HEK293 (cell line): Measurements from ENCODE around the gene FAM168A.

ENCODE experiments used
- CTCF ChIA-PET: fragments of 350-600 bp; formaldehyde crosslinking; extraction: SDS; loops from one replicate; lab custom pipeline; 2021; ENCODE audit warnings: antibody characterized with exemption; lab: Yijun Ruan, JAX
- POLR2A ChIA-PET: fragments of 300-600 bp; formaldehyde crosslinking; extraction: SDS; loops from one replicate; lab custom pipeline; 2020; ENCODE audit warnings: antibody characterized with exemption, inconsistent platforms; lab: Yijun Ruan, JAX
- H3K27ac ChIP-seq: fragments of 200-500 bp; sonication (Bioruptor generic); 2 replicates; pipeline ENCODE4 v1.5.1; 2014; ENCODE audit warnings: low read depth, low read length, control low read depth, inconsistent platforms; ENCODE audit errors: extremely low read depth
- H3K36me3 ChIP-seq, 2 experiments: fragments of 200-500 bp in 1 of 2; sonication (Bioruptor generic) in 1 of 2; 1 replicate in 1 of 2; 2 replicates in 1 of 2; pipeline ENCODE4 v1.5.1; 2014 to 2017; ENCODE audit warnings: inconsistent platforms in 2 of 2, low read length in 2 of 2; ENCODE audit not compliant: control insufficient read depth in 2 of 2, insufficient read depth in 1 of 2
- H3K4me1 ChIP-seq: fragments of 200-500 bp; sonication (Bioruptor generic); 2 replicates; pipeline ENCODE4 v1.5.1; 2014; ENCODE audit warnings: mild to moderate bottlenecking, low read length, inconsistent platforms; ENCODE audit not compliant: control insufficient read depth, insufficient read depth
- H3K4me3 ChIP-seq: 2 replicates; pipeline ENCODE4 v1.5.1; 2011; ENCODE audit warnings: low read depth, mild to moderate bottlenecking, control low read depth, low read length, moderate library complexity
- H3K9me3 ChIP-seq: fragments of 200-500 bp; sonication (Bioruptor generic); 2 replicates; pipeline ENCODE4 v1.5.1; 2014; ENCODE audit warnings: low read depth, low read length, inconsistent platforms; ENCODE audit not compliant: control insufficient read depth, insufficient read depth
- GFI1B ChIP-seq: fragments of 450-650 bp; formaldehyde crosslinking; IDR thresholded peaks from 2 replicates; pipeline ENCODE4 v1.5.1; 2016; ENCODE audit warnings: missing biosample characterization, missing genetic modification characterization
- INSM2 ChIP-seq: fragments of 450-650 bp; formaldehyde crosslinking; IDR thresholded peaks from 2 replicates; pipeline ENCODE4 v1.5.1; 2016; ENCODE audit warnings: missing biosample characterization, missing genetic modification characterization
- RBAK ChIP-seq: fragments of 450-650 bp; formaldehyde crosslinking; IDR thresholded peaks from 2 replicates; pipeline ENCODE4 v1.5.1; 2016; ENCODE audit warnings: missing biosample characterization, missing genetic modification characterization
- REPIN1 ChIP-seq: fragments of 450-650 bp; formaldehyde crosslinking; IDR thresholded peaks from 2 replicates; pipeline ENCODE4 v1.5.1; 2017; ENCODE audit warnings: missing biosample characterization, missing genetic modification characterization, low read depth
- REST ChIP-seq: fragments of 450-650 bp; formaldehyde crosslinking; IDR thresholded peaks from 2 replicates; pipeline ENCODE4 v1.5.1; 2016; ENCODE audit warnings: missing biosample characterization, missing genetic modification characterization
- SCRT1 ChIP-seq: fragments of 450-650 bp; formaldehyde crosslinking; IDR thresholded peaks from 2 replicates; pipeline ENCODE4 v1.5.1; 2016; ENCODE audit warnings: missing biosample characterization, missing genetic modification characterization, borderline replicate concordance
- YY2 ChIP-seq: fragments of 450-650 bp; formaldehyde crosslinking; IDR thresholded peaks from 2 replicates; pipeline ENCODE4 v1.5.1; 2016; ENCODE audit warnings: missing biosample characterization, missing genetic modification characterization
- ZBTB1 ChIP-seq: fragments of 450-650 bp; formaldehyde crosslinking; IDR thresholded peaks from 2 replicates; pipeline ENCODE4 v1.5.1; 2016; ENCODE audit warnings: missing biosample characterization, missing genetic modification characterization
- ZNF133 ChIP-seq: fragments of 450-650 bp; formaldehyde crosslinking; IDR thresholded peaks from 2 replicates; pipeline ENCODE4 v1.5.1; 2016; ENCODE audit warnings: missing biosample characterization, missing genetic modification characterization
- ZNF155 ChIP-seq: fragments of 450-650 bp; formaldehyde crosslinking; IDR thresholded peaks from 2 replicates; pipeline ENCODE4 v1.5.1; 2016; ENCODE audit warnings: missing biosample characterization, missing genetic modification characterization
- ZNF175 ChIP-seq: fragments of 450-650 bp; formaldehyde crosslinking; IDR thresholded peaks from 2 replicates; pipeline ENCODE4 v1.5.1; 2016; ENCODE audit warnings: missing biosample characterization, missing genetic modification characterization
- ZNF184 ChIP-seq: fragments of 450-650 bp; IDR thresholded peaks from 2 replicates; pipeline ENCODE4 v1.5.1; 2018; ENCODE audit warnings: missing biosample characterization, mild to moderate bottlenecking, missing genetic modification characterization
- ZNF211 ChIP-seq: fragments of 450-650 bp; formaldehyde crosslinking; IDR thresholded peaks from 2 replicates; pipeline ENCODE4 v1.5.1; 2016; ENCODE audit warnings: low read depth, missing biosample characterization, missing genetic modification characterization
- ZNF335 ChIP-seq: fragments of 450-650 bp; formaldehyde crosslinking; conservative IDR thresholded peaks from 2 replicates; pipeline ENCODE4 v1.5.1; 2016; ENCODE audit warnings: missing biosample characterization, missing genetic modification characterization
- ZNF366 ChIP-seq: fragments of 450-650 bp; formaldehyde crosslinking; conservative IDR thresholded peaks from 2 replicates; pipeline ENCODE4 v1.5.1; 2016; ENCODE audit warnings: missing biosample characterization, missing genetic modification characterization
- ZNF629 ChIP-seq: fragments of 450-650 bp; formaldehyde crosslinking; IDR thresholded peaks from 2 replicates; pipeline ENCODE4 v1.5.1; 2017; ENCODE audit warnings: missing biosample characterization, missing genetic modification characterization
- ZNF843 ChIP-seq: fragments of 450-650 bp; formaldehyde crosslinking; IDR thresholded peaks from 2 replicates; pipeline ENCODE4 v1.5.1; 2016; ENCODE audit warnings: missing biosample characterization, missing genetic modification characterization
- TF ChIP-seq, protein P1 (sequence below): fragments of 450-650 bp; formaldehyde crosslinking; IDR thresholded peaks from 2 replicates; pipeline ENCODE4 v1.5.1; 2017; ENCODE audit warnings: missing biosample characterization, mild to moderate bottlenecking, missing genetic modification characterization, moderate library complexity
- TF ChIP-seq, protein P2 (sequence below): fragments of 450-650 bp; formaldehyde crosslinking; IDR thresholded peaks from 2 replicates; pipeline ENCODE4 v1.5.1; 2016; ENCODE audit warnings: missing biosample characterization, missing genetic modification characterization, low read depth
- TF ChIP-seq, protein P3 (sequence below): fragments of 450-650 bp; formaldehyde crosslinking; IDR thresholded peaks from 2 replicates; pipeline ENCODE4 v1.5.1; 2016; ENCODE audit warnings: missing biosample characterization, missing genetic modification characterization
- TF ChIP-seq, protein P4 (sequence below): fragments of 450-650 bp; formaldehyde crosslinking; IDR thresholded peaks from 2 replicates; pipeline ENCODE4 v1.5.1; 2017; ENCODE audit warnings: missing biosample characterization, missing genetic modification characterization

FAM168A gene

GRCh38 chr11:73570415-73571114, 27.3 kb downstream of the FAM168A start (continued):
- peak; percentile 73; the same call in 1 of the 2 replicates for TF ChIP-seq INSM2 (tag by site-specific recombination)
- no peak for TF ChIP-seq RBAK (tag by site-specific recombination)

- CTCF ChIA-PET, result interaction anchor here (0.5 to 1.5 kb wide), 3 partner anchors 11 to 31 kb away, joined by 3 to 4 read pairs (median 3); no protein-coding TSS in a partner anchor
- POLR2A ChIA-PET, result interaction anchor here (0.5 to 2.1 kb wide), 3 partner anchors 31 to 260 kb away, joined by 3 to 7 read pairs (median 4); partner anchors contain the start of gene FAM168A
- peak overlapping the region; percentile 48 for H3K27ac ChIP-seq
- TF ChIP-seq ZNF175 (tag by site-specific recombination), result no peak
- TF ChIP-seq ZNF335, result peak; percentile 37; the same call in 1 of the 2 replicates
- peak; percentile 28; the same call in 1 of the 2 replicates for TF ChIP-seq REST (tag by site-specific recombination)
- TF ChIP-seq, protein P1, sequence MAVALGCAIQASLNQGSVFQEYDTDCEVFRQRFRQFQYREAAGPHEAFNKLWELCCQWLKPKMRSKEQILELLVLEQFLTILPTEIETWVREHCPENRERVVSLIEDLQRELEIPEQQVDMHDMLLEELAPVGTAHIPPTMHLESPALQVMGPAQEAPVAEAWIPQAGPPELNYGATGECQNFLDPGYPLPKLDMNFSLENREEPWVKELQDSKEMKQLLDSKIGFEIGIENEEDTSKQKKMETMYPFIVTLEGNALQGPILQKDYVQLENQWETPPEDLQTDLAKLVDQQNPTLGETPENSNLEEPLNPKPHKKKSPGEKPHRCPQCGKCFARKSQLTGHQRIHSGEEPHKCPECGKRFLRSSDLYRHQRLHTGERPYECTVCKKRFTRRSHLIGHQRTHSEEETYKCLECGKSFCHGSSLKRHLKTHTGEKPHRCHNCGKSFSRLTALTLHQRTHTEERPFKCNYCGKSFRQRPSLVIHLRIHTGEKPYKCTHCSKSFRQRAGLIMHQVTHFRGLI (tag by site-specific recombination), result peak; percentile 91
- TF ChIP-seq ZNF155 (tag by site-specific recombination), result no peak
- peak; percentile 66; the same call in 1 of the 2 replicates for TF ChIP-seq ZBTB1
- TF ChIP-seq ZNF843, result peak; percentile 99
- TF ChIP-seq, protein P2, sequence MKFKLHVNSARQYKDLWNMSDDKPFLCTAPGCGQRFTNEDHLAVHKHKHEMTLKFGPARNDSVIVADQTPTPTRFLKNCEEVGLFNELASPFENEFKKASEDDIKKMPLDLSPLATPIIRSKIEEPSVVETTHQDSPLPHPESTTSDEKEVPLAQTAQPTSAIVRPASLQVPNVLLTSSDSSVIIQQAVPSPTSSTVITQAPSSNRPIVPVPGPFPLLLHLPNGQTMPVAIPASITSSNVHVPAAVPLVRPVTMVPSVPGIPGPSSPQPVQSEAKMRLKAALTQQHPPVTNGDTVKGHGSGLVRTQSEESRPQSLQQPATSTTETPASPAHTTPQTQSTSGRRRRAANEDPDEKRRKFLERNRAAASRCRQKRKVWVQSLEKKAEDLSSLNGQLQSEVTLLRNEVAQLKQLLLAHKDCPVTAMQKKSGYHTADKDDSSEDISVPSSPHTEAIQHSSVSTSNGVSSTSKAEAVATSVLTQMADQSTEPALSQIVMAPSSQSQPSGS (tag by site-specific recombination), result peak; percentile 98
- peak; percentile 77 for TF ChIP-seq GFI1B (tag by site-specific recombination)
- no peak for TF ChIP-seq YY2
- TF ChIP-seq, protein P3, sequence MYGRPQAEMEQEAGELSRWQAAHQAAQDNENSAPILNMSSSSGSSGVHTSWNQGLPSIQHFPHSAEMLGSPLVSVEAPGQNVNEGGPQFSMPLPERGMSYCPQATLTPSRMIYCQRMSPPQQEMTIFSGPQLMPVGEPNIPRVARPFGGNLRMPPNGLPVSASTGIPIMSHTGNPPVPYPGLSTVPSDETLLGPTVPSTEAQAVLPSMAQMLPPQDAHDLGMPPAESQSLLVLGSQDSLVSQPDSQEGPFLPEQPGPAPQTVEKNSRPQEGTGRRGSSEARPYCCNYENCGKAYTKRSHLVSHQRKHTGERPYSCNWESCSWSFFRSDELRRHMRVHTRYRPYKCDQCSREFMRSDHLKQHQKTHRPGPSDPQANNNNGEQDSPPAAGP (tag by site-specific recombination), result peak; percentile 69; the same call in 1 of the 2 replicates
- no peak for TF ChIP-seq ZNF211 (tag by site-specific recombination)
- peak; percentile 82 for TF ChIP-seq ZNF366
- no peak for TF ChIP-seq ZNF184 (tag by site-specific recombination)
- TF ChIP-seq ZNF133 (tag by site-specific recombination), result no peak
- TF ChIP-seq ZNF629 (tag by site-specific recombination), result peak; percentile 97
- no peak for TF ChIP-seq REPIN1 (tag by site-specific recombination)
- TF ChIP-seq INSM2 (tag by site-specific recombination), result peak; percentile 87
- peak; percentile 46; the same call in 1 of the 2 replicates for TF ChIP-seq SCRT1 (tag by site-specific recombination)
- TF ChIP-seq, protein P4, sequence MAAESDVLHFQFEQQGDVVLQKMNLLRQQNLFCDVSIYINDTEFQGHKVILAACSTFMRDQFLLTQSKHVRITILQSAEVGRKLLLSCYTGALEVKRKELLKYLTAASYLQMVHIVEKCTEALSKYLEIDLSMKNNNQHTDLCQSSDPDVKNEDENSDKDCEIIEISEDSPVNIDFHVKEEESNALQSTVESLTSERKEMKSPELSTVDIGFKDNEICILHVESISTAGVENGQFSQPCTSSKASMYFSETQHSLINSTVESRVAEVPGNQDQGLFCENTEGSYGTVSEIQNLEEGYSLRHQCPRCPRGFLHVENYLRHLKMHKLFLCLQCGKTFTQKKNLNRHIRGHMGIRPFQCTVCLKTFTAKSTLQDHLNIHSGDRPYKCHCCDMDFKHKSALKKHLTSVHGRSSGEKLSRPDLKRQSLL (tag by site-specific recombination), result no peak
Observed at GRCh38 chr11:73566977-73567755, 30.7 kb downstream of the FAM168A start.

More at GRCh38 chr11:73566977-73567755, 30.7 kb downstream of the FAM168A start:
- Histone ChIP-seq H3K4me3 (no peak overlapping the region), H3K9me3 (no peaks in the 10 kb centered on the region), H3K36me3 (no peaks in the 10 kb centered on the region), H3K4me1 (peaks cover 23% of the 10 kb centered on the region)
